ENCODE measurements around the gene MON1B. TPM values are rescaled to one million over a fixed set of nuclear protein-coding genes. Genes with fewer than 3 reads are reported as not detected.

The MON1B gene
- total RNA-seq, 1 donor, result 10.4 TPM

GRCh38 chr16:77166726-77167125 lies 24.3 kb upstream of the MON1B start:
- no peak overlapping the region for H3K4me3 ChIP-seq (ENCODE audit: low read depth, low read length)
- no peak for DNase-seq (ENCODE audit: low read depth)
- TF ChIP-seq CTCF (IDR thresholded peaks at IDR 0.05; ENCODE audit: insufficient read depth, low read depth, low read length), result no peak

- H3K4me3 ChIP-seq (ENCODE audit: low read depth, low read length), result no peak overlapping the region
- DNase-seq (ENCODE audit: low read depth), result no peak
- no peak for TF ChIP-seq CTCF (IDR thresholded peaks at IDR 0.05; ENCODE audit: insufficient read depth, low read depth, low read length)
These were observed 22.1 kb upstream of the MON1B start for GRCh38 chr16:77168901-77169300.

GRCh38 chr16:77169650-77170236 lies 21.2 kb upstream of the MON1B start:
- TF ChIP-seq CTCF (IDR thresholded peaks at IDR 0.05; ENCODE audit: insufficient read depth, low read depth, low read length), result peak; percentile 78
- peak; percentile 33 for DNase-seq (ENCODE audit: low read depth)
- no peak overlapping the region for H3K4me3 ChIP-seq (ENCODE audit: low read depth, low read length)

- no peak for TF ChIP-seq CTCF (IDR thresholded peaks at IDR 0.05; ENCODE audit: insufficient read depth, low read depth, low read length)
- no peak overlapping the region for H3K4me3 ChIP-seq (ENCODE audit: low read depth, low read length)
- DNase-seq (ENCODE audit: low read depth), result no peak
These were observed 20.2 kb upstream of the MON1B start for GRCh38 chr16:77170805-77171204.

- peak; percentile 63 for DNase-seq (ENCODE audit: low read depth)
- no peak overlapping the region for H3K4me3 ChIP-seq (ENCODE audit: low read depth, low read length)
- TF ChIP-seq CTCF (IDR thresholded peaks at IDR 0.05; ENCODE audit: insufficient read depth, low read depth, low read length), result peak; percentile 78
These were observed 19.0 kb upstream of the MON1B start for GRCh38 chr16:77171745-77172635.

- no peak for TF ChIP-seq CTCF (IDR thresholded peaks at IDR 0.05; ENCODE audit: insufficient read depth, low read depth, low read length)
These were observed 18.0 kb upstream of the MON1B start for GRCh38 chr16:77172951-77173350.

More at GRCh38 chr16:77172951-77173350, 18.0 kb upstream of the MON1B start:
- DNase-seq (ENCODE audit: low read depth), result no peak
- no peak overlapping the region for H3K4me3 ChIP-seq (ENCODE audit: low read depth, low read length)

Measured in fibroblast of villous mesenchyme (primary cell).